Measurements from ENCODE around the gene ANO10.

ANO10 gene

DNA sequence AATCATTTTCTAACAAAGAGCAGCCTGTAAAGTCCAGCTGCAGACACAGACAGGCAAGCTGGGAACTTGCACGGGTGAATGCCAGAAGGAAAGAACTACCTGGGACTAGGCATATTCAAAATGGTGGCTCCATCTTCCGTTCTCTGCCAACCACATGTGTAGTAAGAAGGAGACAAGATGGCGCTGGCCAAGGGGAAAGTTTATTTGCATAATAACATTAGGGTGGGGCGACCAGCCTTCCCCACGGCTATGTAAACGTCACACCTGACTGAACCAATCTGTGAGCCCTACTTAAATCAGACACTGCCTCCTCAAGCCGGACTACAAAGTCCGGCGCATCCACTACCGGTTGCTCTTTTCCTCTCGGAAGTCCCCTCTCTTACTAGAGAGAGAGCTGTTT, 204.7 kb downstream of the ANO10 start:
- WGBS, 2 experiments (ENCODE audit: insufficient coverage in 2 of 2), result 95 to 97% methylated on average over 9 to 10 of the region's 11 CpGs
- Histone ChIP-seq H3K9me3 (ENCODE audit: control insufficient read depth, low read length) (no peaks in the 10 kb centered on the region), H3K4me3 (ENCODE audit: extremely low read depth, insufficient read depth, low read length, poor library complexity, severe bottlenecking) (no peak overlapping the region), H3K36me3 (ENCODE audit: control insufficient read depth, insufficient read depth, low read length) (no peaks in the 10 kb centered on the region), H3K27ac (ENCODE audit: low read depth, low read length, severe bottlenecking) (no peak overlapping the region), H3K4me1 (ENCODE audit: control insufficient read depth, insufficient read depth, low read length, poor library complexity, severe bottlenecking) (peaks cover 5% of the 10 kb centered on the region)

DNA sequence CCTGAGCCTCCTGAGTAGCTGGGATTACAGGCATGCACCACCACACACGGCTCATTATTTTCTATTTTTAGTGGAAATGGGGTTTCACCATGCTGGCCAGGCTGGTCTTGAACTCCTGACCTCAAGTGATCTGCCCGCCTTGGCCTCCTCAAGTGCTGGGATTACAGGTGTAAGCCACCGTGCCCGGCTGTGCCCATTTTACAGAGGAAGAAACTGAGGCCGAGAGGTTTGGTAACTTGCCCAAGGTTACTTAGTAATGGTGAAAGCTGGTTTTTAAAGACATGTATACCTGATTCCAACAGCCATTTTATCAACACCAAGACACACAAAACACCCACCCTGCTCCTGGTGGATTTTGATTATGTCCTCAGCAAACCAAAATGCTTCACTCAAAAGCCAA, 206.7 kb downstream of the ANO10 start:
- no peak overlapping the region for H3K4me3 ChIP-seq (ENCODE audit: extremely low read depth, insufficient read depth, low read length, poor library complexity, severe bottlenecking)
- H3K4me1 ChIP-seq (ENCODE audit: control insufficient read depth, insufficient read depth, low read length, poor library complexity, severe bottlenecking), result peaks cover 5% of the 10 kb centered on the region
- WGBS, 2 experiments (ENCODE audit: insufficient coverage in 2 of 2), result 82 to 97% methylated on average over 2 to 3 of the region's 5 CpGs
- no peaks in the 10 kb centered on the region for H3K9me3 ChIP-seq (ENCODE audit: control insufficient read depth, low read length)
- H3K27ac ChIP-seq (ENCODE audit: low read depth, low read length, severe bottlenecking), result no peak overlapping the region
- no peaks in the 10 kb centered on the region for H3K36me3 ChIP-seq (ENCODE audit: control insufficient read depth, insufficient read depth, low read length)

DNA sequence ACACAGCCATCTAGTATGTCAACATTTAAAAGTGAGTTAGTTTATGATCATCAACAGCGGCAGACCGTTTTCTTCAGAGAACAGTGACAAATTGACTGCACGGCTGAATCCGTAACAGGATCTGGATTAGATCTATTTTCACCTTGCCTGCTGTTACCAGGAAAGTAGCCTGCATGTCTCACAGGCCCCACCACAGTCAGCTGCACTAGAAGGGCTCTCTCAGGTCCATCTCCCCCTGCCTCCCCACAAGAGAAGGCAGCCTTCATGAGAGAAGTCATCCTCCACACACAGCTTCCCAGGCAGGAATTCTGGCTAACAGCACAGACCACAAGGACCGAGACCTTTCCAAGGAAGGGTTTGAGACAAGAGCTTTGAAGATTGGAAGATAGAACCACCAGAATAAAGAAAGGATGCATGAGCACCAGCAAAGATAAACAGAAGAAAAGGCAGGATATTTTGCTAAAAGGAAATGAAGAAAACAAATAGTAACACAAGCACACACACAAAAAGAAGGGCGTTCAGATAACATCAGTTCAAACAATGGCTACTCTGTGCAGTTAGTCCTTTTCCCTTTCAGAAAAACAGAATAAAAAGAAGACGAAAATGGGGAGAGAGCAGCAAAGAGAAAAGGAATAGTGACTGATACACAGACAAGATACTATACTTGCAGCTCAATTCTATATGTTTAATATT, 208.0 kb downstream of the ANO10 start:
- Histone ChIP-seq H3K4me1 (ENCODE audit: control insufficient read depth, insufficient read depth, low read length, poor library complexity, severe bottlenecking) (peaks cover 5% of the 10 kb centered on the region), H3K27ac (ENCODE audit: low read depth, low read length, severe bottlenecking) (peak overlapping the region; percentile 65), H3K36me3 (ENCODE audit: control insufficient read depth, insufficient read depth, low read length) (no peaks in the 10 kb centered on the region), H3K4me3 (ENCODE audit: extremely low read depth, insufficient read depth, low read length, poor library complexity, severe bottlenecking) (no peak overlapping the region), H3K9me3 (ENCODE audit: control insufficient read depth, low read length) (no peaks in the 10 kb centered on the region)
- 70 to 86% methylated on average over 3 to 4 of the region's 7 CpGs for WGBS, 2 experiments (ENCODE audit: insufficient coverage in 2 of 2)

- Histone ChIP-seq H3K27ac (ENCODE audit: low read depth, low read length, severe bottlenecking) (no peak overlapping the region), H3K9me3 (ENCODE audit: control insufficient read depth, low read length) (no peaks in the 10 kb centered on the region), H3K36me3 (ENCODE audit: control insufficient read depth, insufficient read depth, low read length) (peaks cover 2% of the 10 kb centered on the region), H3K4me3 (ENCODE audit: extremely low read depth, insufficient read depth, low read length, poor library complexity, severe bottlenecking) (no peak overlapping the region), H3K4me1 (ENCODE audit: control insufficient read depth, insufficient read depth, low read length, poor library complexity, severe bottlenecking) (peaks cover 5% of the 10 kb centered on the region)
- WGBS, 2 experiments (ENCODE audit: insufficient coverage in 2 of 2), result no CpG with 5 or more reads among the region's 1 CpG
Measured at GRCh38 chr3:43411429-43411828, 210.4 kb downstream of the ANO10 start.

DNA sequence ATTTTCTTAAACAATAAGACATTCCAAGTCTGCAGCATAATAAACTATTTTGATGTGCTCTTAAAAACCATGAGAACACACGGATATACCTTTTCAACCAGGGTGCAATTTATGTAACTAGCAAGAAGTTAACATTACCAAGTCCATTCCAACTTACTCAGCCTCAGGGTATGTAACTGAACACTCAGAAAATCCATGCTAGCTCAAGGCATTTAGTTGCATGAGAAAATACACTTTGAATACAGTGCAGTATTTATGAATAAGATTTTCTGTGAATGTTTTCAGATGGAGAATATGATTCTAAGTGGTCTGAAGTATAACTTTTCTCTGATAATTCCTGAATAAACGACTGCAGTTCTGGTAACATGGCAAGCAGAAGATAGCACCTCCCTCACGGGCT, 211.2 kb downstream of the ANO10 start:
- Histone ChIP-seq H3K4me1 (ENCODE audit: control insufficient read depth, insufficient read depth, low read length, poor library complexity, severe bottlenecking) (peaks cover 5% of the 10 kb centered on the region), H3K4me3 (ENCODE audit: extremely low read depth, insufficient read depth, low read length, poor library complexity, severe bottlenecking) (no peak overlapping the region), H3K27ac (ENCODE audit: low read depth, low read length, severe bottlenecking) (no peak overlapping the region), H3K9me3 (ENCODE audit: control insufficient read depth, low read length) (no peaks in the 10 kb centered on the region), H3K36me3 (ENCODE audit: control insufficient read depth, insufficient read depth, low read length) (peaks cover 2% of the 10 kb centered on the region)
- 100% methylated on average over 2 to 3 of the region's 3 CpGs for WGBS, 2 experiments (ENCODE audit: insufficient coverage in 2 of 2)

DNA sequence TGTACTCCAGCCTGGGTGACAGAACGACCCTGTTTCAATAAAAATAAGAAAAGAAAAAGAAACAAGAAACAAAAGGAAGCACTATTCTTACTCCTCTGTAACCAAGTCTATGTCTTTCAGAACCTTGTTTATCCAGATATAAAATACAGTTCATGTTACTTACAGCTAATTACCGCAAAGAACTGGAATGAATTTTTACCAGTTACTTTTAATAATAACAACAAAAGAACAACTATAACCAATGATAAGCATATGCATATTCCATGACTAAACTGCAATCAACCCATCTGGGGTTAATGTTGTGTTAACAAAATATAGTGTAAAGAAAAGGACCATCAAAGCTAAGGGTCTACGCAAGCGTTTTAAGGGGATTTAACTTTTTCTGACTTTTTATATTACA, 212.3 kb downstream of the ANO10 start:
- no peaks in the 10 kb centered on the region for H3K9me3 ChIP-seq (ENCODE audit: control insufficient read depth, low read length)
- H3K4me3 ChIP-seq (ENCODE audit: extremely low read depth, insufficient read depth, low read length, poor library complexity, severe bottlenecking), result no peak overlapping the region
- peaks cover 2% of the 10 kb centered on the region for H3K36me3 ChIP-seq (ENCODE audit: control insufficient read depth, insufficient read depth, low read length)
- H3K4me1 ChIP-seq (ENCODE audit: control insufficient read depth, insufficient read depth, low read length, poor library complexity, severe bottlenecking), result peaks cover 5% of the 10 kb centered on the region
- 89% methylated on average over 1 of the region's 4 CpGs; no CpG with 5 or more reads in 1 of the 2 experiments for WGBS, 2 experiments (ENCODE audit: insufficient coverage in 2 of 2)
- H3K27ac ChIP-seq (ENCODE audit: low read depth, low read length, severe bottlenecking), result no peak overlapping the region

DNA sequence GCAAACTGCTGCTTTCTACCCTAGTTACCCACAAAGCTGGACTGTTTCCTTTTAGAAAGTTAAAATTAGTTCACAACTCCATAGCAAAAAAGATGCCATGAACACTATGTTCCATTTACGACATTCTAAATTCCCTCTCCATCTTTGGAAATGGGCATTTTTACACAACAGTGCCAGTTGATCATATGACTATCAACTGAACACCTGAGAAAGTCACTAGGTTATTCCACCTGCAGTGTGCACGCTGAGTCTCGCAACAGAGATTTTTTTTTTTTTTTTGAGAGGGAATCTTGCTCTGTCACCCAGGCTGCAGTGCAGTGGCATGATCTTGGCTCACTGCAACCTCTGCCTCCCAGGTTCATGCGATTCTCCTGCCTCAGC, 215.2 kb downstream of the ANO10 start:
- no peak overlapping the region for H3K27ac ChIP-seq (ENCODE audit: low read depth, low read length, severe bottlenecking)

DNA sequence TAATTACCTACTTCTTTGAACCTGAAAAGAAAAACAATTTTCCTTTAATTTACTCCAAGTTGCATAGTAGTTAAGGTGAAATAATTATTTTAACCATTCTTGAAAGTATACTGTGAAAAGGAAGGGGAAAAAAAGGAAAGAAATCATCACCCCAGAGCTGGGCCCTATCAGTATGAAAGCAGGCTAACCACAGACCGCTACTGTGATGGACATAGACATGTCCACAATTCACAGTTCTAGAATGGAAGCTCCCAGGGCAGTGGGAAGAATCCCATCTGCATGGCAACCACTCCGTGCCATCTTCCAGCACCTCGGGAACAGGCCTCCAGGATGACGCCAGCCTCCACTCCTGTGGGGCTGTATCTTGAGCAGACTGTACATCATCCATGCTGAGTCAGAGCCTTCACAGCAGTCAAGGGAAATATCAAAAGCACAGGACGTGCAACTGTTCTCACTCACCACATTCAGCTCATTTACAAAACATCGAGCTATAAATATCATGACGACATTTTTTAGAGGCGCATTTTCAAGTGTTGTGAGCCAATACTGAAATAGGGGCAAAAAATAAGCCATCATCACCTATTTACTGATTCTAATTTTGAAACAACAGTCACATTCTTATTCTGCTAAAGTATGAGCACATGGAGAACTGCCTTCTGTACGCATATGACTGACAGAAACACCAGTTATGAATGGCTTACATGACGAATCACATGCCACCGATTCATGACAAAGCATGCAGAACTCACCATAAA, 215.7 kb downstream of the ANO10 start:
- H3K4me3 ChIP-seq (ENCODE audit: extremely low read depth, insufficient read depth, low read length, poor library complexity, severe bottlenecking), result no peak overlapping the region
- 95 to 98% methylated on average over 9 to 11 of the region's 11 CpGs for WGBS, 2 experiments (ENCODE audit: insufficient coverage in 2 of 2)
- H3K9me3 ChIP-seq (ENCODE audit: control insufficient read depth, low read length), result no peaks in the 10 kb centered on the region
- peaks cover 2% of the 10 kb centered on the region for H3K36me3 ChIP-seq (ENCODE audit: control insufficient read depth, insufficient read depth, low read length)
- no peak overlapping the region for H3K27ac ChIP-seq (ENCODE audit: low read depth, low read length, severe bottlenecking)
- H3K4me1 ChIP-seq (ENCODE audit: control insufficient read depth, insufficient read depth, low read length, poor library complexity, severe bottlenecking), result no peaks in the 10 kb centered on the region

More for the DNA sequence above, 215.2 kb downstream of the ANO10 start:
- Histone ChIP-seq H3K36me3 (ENCODE audit: control insufficient read depth, insufficient read depth, low read length) (peaks cover 2% of the 10 kb centered on the region), H3K4me3 (ENCODE audit: extremely low read depth, insufficient read depth, low read length, poor library complexity, severe bottlenecking) (no peak overlapping the region), H3K4me1 (ENCODE audit: control insufficient read depth, insufficient read depth, low read length, poor library complexity, severe bottlenecking) (no peaks in the 10 kb centered on the region), H3K9me3 (ENCODE audit: control insufficient read depth, low read length) (no peaks in the 10 kb centered on the region)
- WGBS, 2 experiments (ENCODE audit: insufficient coverage in 2 of 2), result 93 to 100% methylated on average over 2 to 4 of the region's 4 CpGs

DNA sequence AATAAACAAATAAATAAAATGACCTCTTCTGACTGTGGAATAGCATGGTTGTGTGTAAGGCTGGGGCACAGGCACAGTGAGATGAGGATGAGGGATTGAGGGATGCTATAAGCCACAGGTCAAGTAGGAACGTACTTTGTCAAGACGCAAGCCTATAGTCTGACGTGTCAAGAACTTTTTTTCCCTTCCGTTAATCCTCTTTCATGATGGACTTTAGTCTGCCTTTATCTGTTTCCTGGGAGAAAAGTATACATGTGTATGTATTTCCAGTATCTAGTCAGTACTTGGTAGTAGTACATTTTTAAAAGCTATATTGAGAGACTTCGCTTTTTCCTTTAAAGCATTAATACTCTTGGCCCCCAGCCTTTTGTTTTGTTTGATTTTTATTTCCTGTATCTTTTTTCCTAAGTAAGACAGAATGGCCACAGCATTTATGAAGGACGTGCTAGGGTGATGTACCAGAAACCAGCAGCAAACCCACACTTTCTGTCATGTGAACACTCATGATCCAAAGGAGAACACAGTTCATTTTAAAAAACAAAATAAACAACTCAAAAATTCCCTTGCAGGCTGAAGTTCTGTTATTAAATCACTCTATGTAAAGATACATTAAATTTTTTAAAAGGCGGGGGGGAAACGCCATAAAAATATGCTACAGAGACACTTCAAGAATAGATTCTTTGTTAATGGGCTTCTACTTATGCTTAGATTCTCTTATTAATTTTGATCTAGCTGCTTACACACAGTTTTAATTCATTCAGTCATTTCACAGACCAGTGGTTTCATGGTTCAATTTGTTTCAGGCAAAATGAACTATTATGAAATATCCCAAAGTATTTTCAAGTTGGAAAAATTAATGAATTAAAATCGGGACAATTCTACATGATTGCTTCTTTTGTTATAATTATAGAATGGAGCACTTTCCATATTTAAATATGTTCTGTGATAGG, 220.8 kb downstream of the ANO10 start:
- H3K36me3 ChIP-seq (ENCODE audit: control insufficient read depth, insufficient read depth, low read length), result peaks cover 5% of the 10 kb centered on the region
- 95 to 98% methylated on average over 4 to 5 of the region's 9 CpGs for WGBS, 2 experiments (ENCODE audit: insufficient coverage in 2 of 2)

GRCh38 chr3:43400167-43400566, 221.6 kb downstream of the ANO10 start:
- WGBS, 2 experiments (ENCODE audit: insufficient coverage in 2 of 2), result 91 to 100% methylated on average over 1 of the region's 1 CpG
- H3K4me1 ChIP-seq (ENCODE audit: control insufficient read depth, insufficient read depth, low read length, poor library complexity, severe bottlenecking), result no peaks in the 10 kb centered on the region
- H3K4me3 ChIP-seq (ENCODE audit: extremely low read depth, insufficient read depth, low read length, poor library complexity, severe bottlenecking), result no peak overlapping the region
- no peak overlapping the region for H3K27ac ChIP-seq (ENCODE audit: low read depth, low read length, severe bottlenecking)
- peaks cover 5% of the 10 kb centered on the region for H3K36me3 ChIP-seq (ENCODE audit: control insufficient read depth, insufficient read depth, low read length)
- no peaks in the 10 kb centered on the region for H3K9me3 ChIP-seq (ENCODE audit: control insufficient read depth, low read length)

More for the DNA sequence above, 220.8 kb downstream of the ANO10 start:
- Histone ChIP-seq H3K27ac (ENCODE audit: low read depth, low read length, severe bottlenecking) (no peak overlapping the region), H3K4me1 (ENCODE audit: control insufficient read depth, insufficient read depth, low read length, poor library complexity, severe bottlenecking) (no peaks in the 10 kb centered on the region), H3K4me3 (ENCODE audit: extremely low read depth, insufficient read depth, low read length, poor library complexity, severe bottlenecking) (no peak overlapping the region), H3K9me3 (ENCODE audit: control insufficient read depth, low read length) (no peaks in the 10 kb centered on the region)

Data from mesodermal cell (in vitro differentiated cells).